ENCODE results near the gene CYB5B.

Gene CYB5B

GRCh38 chr16:69443927-69444631, 19.7 kb downstream of the CYB5B start:
- no peaks in the 10 kb centered on the region for H3K27me3 ChIP-seq
- no peak overlapping the region for H3K4me3 ChIP-seq (ENCODE audit: low read depth in 1 of 2, low read length in 1 of 2)
- no peaks in the 10 kb centered on the region for H3K36me3 ChIP-seq
- H3K4me1 ChIP-seq (ENCODE audit: control insufficient read depth in 1 of 2, insufficient read depth in 1 of 2, low read depth in 1 of 2, low read length in 1 of 2), result peaks cover 8 to 15% of the 10 kb centered on the region in 2 experiments
- peak overlapping the region; percentile 54 for H3K27ac ChIP-seq
- no peaks in the 10 kb centered on the region for H3K9me3 ChIP-seq
- no peak for TF ChIP-seq CTCF (IDR thresholded peaks at IDR 0.05)

- no peaks in the 10 kb centered on the region for H3K27me3 ChIP-seq
- no peak for TF ChIP-seq CTCF (IDR thresholded peaks at IDR 0.05)
- H3K27ac ChIP-seq, result peak overlapping the region; percentile 54
- no peak overlapping the region for H3K4me3 ChIP-seq (ENCODE audit: low read depth in 1 of 2, low read length in 1 of 2)
- H3K4me1 ChIP-seq (ENCODE audit: control insufficient read depth in 1 of 2, insufficient read depth in 1 of 2, low read depth in 1 of 2, low read length in 1 of 2), result peaks cover 8 to 15% of the 10 kb centered on the region in 2 experiments
- peaks cover 5% of the 10 kb centered on the region for H3K36me3 ChIP-seq
- H3K9me3 ChIP-seq, result no peaks in the 10 kb centered on the region
Observed at GRCh38 chr16:69444873-69445517, 20.6 kb downstream of the CYB5B start.

- H3K9me3 ChIP-seq, result no peaks in the 10 kb centered on the region
- TF ChIP-seq CTCF (IDR thresholded peaks at IDR 0.05), result no peak
- H3K27me3 ChIP-seq, result no peaks in the 10 kb centered on the region
- H3K27ac ChIP-seq, result no peak overlapping the region
- no peak overlapping the region for H3K4me3 ChIP-seq (ENCODE audit: low read depth in 1 of 2, low read length in 1 of 2)
- H3K36me3 ChIP-seq, result peaks cover 5% of the 10 kb centered on the region
- peaks cover 8 to 15% of the 10 kb centered on the region in 2 experiments for H3K4me1 ChIP-seq (ENCODE audit: control insufficient read depth in 1 of 2, insufficient read depth in 1 of 2, low read depth in 1 of 2, low read length in 1 of 2)
Observed at GRCh38 chr16:69448470-69449193, 24.2 kb downstream of the CYB5B start.

- peaks cover 5% of the 10 kb centered on the region for H3K36me3 ChIP-seq
- no peak for TF ChIP-seq CTCF (IDR thresholded peaks at IDR 0.05)
- no peak overlapping the region for H3K4me3 ChIP-seq (ENCODE audit: low read depth in 1 of 2, low read length in 1 of 2)
- H3K4me1 ChIP-seq (ENCODE audit: control insufficient read depth in 1 of 2, insufficient read depth in 1 of 2, low read depth in 1 of 2, low read length in 1 of 2), result no peaks in the 10 kb centered on the region
- no peaks in the 10 kb centered on the region for H3K9me3 ChIP-seq
- no peak overlapping the region for H3K27ac ChIP-seq
- no peaks in the 10 kb centered on the region for H3K27me3 ChIP-seq
Observed at GRCh38 chr16:69451166-69451565, 26.7 kb downstream of the CYB5B start.

GRCh38 chr16:69453936-69454335, 29.5 kb downstream of the CYB5B start:
- H3K9me3 ChIP-seq, result no peaks in the 10 kb centered on the region
- no peak overlapping the region for H3K27ac ChIP-seq
- H3K27me3 ChIP-seq, result no peaks in the 10 kb centered on the region
- H3K36me3 ChIP-seq, result peaks cover 5% of the 10 kb centered on the region
- no peak for TF ChIP-seq CTCF (IDR thresholded peaks at IDR 0.05)
- H3K4me3 ChIP-seq (ENCODE audit: low read depth in 1 of 2, low read length in 1 of 2), result no peak overlapping the region
- no peaks in the 10 kb centered on the region for H3K4me1 ChIP-seq (ENCODE audit: control insufficient read depth in 1 of 2, insufficient read depth in 1 of 2, low read depth in 1 of 2, low read length in 1 of 2)
